Stimulated activated naive B cell treated with anti-CD40 and anti-IgM and Interleukin-4, amounts not matched to agents 10 μg/mL and 1 μg/mL and 100 μg/mL, for 72 hours (primary cell): Measurements from ENCODE around the gene KIF1A.

Experiments
- ATAC-seq, 2 donors: fragments of 150-1000 bp; cut with Tn5 transposase; replicated peaks; 2 replicates each; pipeline ENCODE4 v1.10.0; 2021; ENCODE audit warnings: moderate library complexity in 1 of 2
- DNase-seq: peaks from one replicate; pipeline ENCODE4 v3.0.0; 2021
- H3K27ac Mint-ChIP-seq: one replicate; pipeline ENCODE4 v1.8.0; 2022; ENCODE audit warnings: mild to moderate bottlenecking, mixed read lengths
- H3K27me3 Mint-ChIP-seq, 2 donors: one replicate each; pipeline ENCODE4 v1.8.0; 2022; ENCODE audit warnings: mixed read lengths in 2 of 2
- H3K36me3 Mint-ChIP-seq, 2 donors: one replicate each; pipeline ENCODE4 v1.8.0; 2022; ENCODE audit warnings: mixed read lengths in 2 of 2, mild to moderate bottlenecking in 1 of 2
- H3K4me1 Mint-ChIP-seq, 2 donors: one replicate each; pipeline ENCODE4 v1.8.0; 2022; ENCODE audit warnings: mixed read lengths in 2 of 2, mild to moderate bottlenecking in 1 of 2
- H3K4me3 Mint-ChIP-seq, 2 donors: one replicate each; pipeline ENCODE4 v1.8.0; 2022; ENCODE audit warnings: mild to moderate bottlenecking in 2 of 2, mixed read lengths in 2 of 2, moderate library complexity in 1 of 2
- H3K9me3 Mint-ChIP-seq, 2 donors: one replicate each; pipeline ENCODE4 v1.8.0; 2022; ENCODE audit warnings: mixed read lengths in 2 of 2, mild to moderate bottlenecking in 1 of 2

KIF1A gene

GRCh38 chr2:240811346-240812300, 8.4 kb downstream of the KIF1A start:
- ATAC-seq, result no peak
- DNase-seq, result no peak
- H3K4me3 Mint-ChIP-seq, result no peak overlapping the region
- peaks cover 20 to 33% of the 10 kb centered on the region in 2 donors for H3K27me3 Mint-ChIP-seq
- peak overlapping the region; percentile 16 for H3K27ac Mint-ChIP-seq
- H3K36me3 Mint-ChIP-seq, result peaks cover 2 to 7% of the 10 kb centered on the region in 2 donors
- H3K9me3 Mint-ChIP-seq, result peaks cover 3 to 12% of the 10 kb centered on the region in 2 donors
- H3K4me1 Mint-ChIP-seq, result no peaks in the 10 kb centered on the region

DNA sequence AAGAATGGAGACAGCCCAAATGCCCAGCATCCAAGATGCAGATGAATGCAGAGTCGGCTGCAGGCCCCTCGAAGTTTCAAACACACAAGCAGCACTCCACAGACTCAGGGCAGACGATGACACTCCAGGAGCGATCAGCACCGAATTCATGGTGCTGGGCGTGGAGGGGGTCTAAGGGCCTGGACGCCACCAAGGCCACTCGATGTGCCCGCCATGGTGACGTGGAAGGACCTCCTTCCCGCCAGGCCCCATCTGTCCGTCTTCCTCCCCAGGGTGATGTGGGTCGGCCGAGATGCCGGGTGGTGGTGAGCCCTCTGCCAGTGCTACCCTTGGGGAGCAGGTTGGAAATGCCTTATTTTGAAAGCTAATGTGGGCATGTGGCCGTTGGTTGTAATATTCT, 9.4 kb downstream of the KIF1A start:
- Mint-ChIP-seq H3K4me1 (no peaks in the 10 kb centered on the region), H3K36me3 (peaks cover 2 to 7% of the 10 kb centered on the region in 2 donors), H3K27me3 (peaks cover 13 to 29% of the 10 kb centered on the region in 2 donors), H3K9me3 (peaks cover 3 to 15% of the 10 kb centered on the region in 2 donors), H3K27ac (no peak overlapping the region), H3K4me3 (no peak overlapping the region)
- DNase-seq (no peak), ATAC-seq (no peak)

DNA sequence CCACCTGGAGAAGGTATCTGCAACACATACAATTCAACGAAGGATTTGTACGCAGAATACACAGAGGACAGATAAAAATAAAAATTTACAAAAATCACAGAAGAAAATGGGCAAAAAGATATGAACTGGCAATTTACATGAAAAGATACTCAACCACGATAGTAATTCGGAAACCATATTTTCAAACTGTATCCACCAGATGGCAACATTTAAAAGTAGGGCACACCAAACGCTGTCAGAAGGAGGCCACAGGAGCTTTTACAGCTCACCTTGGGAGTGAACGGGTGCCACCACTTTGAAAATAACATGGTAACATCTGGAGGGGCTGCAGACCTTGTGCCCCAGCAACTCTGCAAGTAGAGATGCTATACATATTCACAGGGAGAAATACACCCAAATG, 9.8 kb downstream of the KIF1A start:
- Mint-ChIP-seq H3K9me3 (peaks cover 3 to 15% of the 10 kb centered on the region in 2 donors), H3K4me3 (no peak overlapping the region), H3K27me3 (peaks cover 9 to 25% of the 10 kb centered on the region in 2 donors), H3K36me3 (peaks cover 2 to 7% of the 10 kb centered on the region in 2 donors), H3K4me1 (no peaks in the 10 kb centered on the region), H3K27ac (no peak overlapping the region)
- no peak for ATAC-seq
- no peak for DNase-seq

DNA sequence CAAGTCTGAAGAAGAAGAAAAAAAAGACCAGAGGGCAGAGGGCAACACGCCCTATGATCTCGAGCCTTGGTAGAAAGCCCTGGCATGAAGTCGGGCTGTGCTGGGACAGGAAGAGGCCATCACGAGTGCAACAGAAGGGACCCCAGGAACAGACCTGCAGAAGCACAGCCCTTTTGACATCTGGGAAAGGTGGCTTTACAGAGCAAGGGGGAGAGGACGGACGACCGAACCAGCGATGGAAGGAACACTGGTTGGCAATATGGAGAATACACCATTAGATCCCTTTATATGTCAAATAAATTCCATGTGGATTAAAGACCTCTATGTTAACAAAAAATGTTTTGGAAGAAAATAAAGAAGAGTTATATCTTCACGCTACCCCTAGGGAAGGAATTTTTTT, 10.7 kb downstream of the KIF1A start:
- no peak for DNase-seq
- Mint-ChIP-seq H3K4me1 (peaks cover 0 to 1% of the 10 kb centered on the region in 2 donors), H3K9me3 (peaks cover 2 to 16% of the 10 kb centered on the region in 2 donors), H3K36me3 (peaks cover 2 to 7% of the 10 kb centered on the region in 2 donors), H3K27ac (no peak overlapping the region), H3K4me3 (no peak overlapping the region), H3K27me3 (peaks cover 13 to 19% of the 10 kb centered on the region in 2 donors)
- no peak for ATAC-seq

GRCh38 chr2:240806459-240806858, 13.6 kb downstream of the KIF1A start:
- H3K27me3 Mint-ChIP-seq, result peaks cover 23 to 24% of the 10 kb centered on the region in 2 donors
- H3K4me3 Mint-ChIP-seq, result no peak overlapping the region
- no peak overlapping the region for H3K27ac Mint-ChIP-seq
- ATAC-seq, result no peak
- peaks cover 0 to under 1% of the 10 kb centered on the region in 2 donors for H3K36me3 Mint-ChIP-seq
- DNase-seq, result no peak
- peaks cover 0 to 1% of the 10 kb centered on the region in 2 donors for H3K4me1 Mint-ChIP-seq
- peaks cover 0 to 4% of the 10 kb centered on the region in 2 donors for H3K9me3 Mint-ChIP-seq

DNA sequence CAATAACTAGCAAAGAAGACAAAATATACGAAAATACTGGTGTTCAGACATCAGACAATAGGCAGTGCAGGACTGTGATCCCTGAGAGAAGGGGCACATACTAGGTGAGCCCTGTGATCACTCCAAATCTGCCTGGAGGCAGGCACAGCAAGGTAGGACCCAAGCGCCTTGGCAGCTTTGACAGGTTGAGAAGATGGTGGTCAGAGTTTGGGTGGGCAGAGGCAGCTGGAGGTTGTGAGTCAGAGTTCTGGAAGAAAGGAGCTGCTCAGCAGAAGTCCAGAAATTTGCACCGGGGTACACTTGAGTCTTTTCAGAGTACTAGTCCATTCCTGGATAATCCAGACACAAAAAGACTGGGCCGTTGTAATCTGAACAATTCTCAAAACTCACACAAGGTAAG, 14.0 kb downstream of the KIF1A start:
- Mint-ChIP-seq H3K36me3 (no peaks in the 10 kb centered on the region), H3K27ac (no peak overlapping the region), H3K9me3 (peaks cover 0 to 6% of the 10 kb centered on the region in 2 donors), H3K27me3 (peaks cover 26 to 29% of the 10 kb centered on the region in 2 donors), H3K4me1 (peaks cover 0 to 1% of the 10 kb centered on the region in 2 donors), H3K4me3 (no peak overlapping the region)
- DNase-seq, result no peak
- ATAC-seq, result no peak

DNA sequence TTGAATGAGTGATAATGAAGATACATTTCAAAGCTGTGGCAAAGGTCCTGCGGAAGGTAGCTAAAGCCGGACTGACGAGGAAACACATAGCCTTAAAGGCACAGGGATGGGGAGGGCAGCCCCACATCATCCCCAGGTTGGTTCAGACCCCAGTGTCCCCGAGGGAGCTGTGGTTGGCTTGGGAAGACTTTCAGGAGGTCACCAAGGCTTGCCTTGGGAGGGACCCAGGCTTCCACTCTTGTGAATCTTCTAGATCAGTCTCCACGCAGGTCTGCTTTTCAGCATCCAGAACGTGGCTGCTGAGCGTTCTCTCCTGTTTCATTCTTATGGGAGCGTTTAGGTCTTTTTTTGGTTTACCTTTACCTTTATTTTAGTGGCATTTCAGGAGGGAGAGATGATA, 16.8 kb downstream of the KIF1A start:
- H3K36me3 Mint-ChIP-seq, result no peaks in the 10 kb centered on the region
- peaks cover 0 to 1% of the 10 kb centered on the region in 2 donors for H3K4me1 Mint-ChIP-seq
- peaks cover 0 to 7% of the 10 kb centered on the region in 2 donors for H3K9me3 Mint-ChIP-seq
- peaks cover 43 to 47% of the 10 kb centered on the region in 2 donors for H3K27me3 Mint-ChIP-seq
- H3K27ac Mint-ChIP-seq, result no peak overlapping the region
- ATAC-seq, result no peak
- no peak for DNase-seq
- H3K4me3 Mint-ChIP-seq, result no peak overlapping the region

DNA sequence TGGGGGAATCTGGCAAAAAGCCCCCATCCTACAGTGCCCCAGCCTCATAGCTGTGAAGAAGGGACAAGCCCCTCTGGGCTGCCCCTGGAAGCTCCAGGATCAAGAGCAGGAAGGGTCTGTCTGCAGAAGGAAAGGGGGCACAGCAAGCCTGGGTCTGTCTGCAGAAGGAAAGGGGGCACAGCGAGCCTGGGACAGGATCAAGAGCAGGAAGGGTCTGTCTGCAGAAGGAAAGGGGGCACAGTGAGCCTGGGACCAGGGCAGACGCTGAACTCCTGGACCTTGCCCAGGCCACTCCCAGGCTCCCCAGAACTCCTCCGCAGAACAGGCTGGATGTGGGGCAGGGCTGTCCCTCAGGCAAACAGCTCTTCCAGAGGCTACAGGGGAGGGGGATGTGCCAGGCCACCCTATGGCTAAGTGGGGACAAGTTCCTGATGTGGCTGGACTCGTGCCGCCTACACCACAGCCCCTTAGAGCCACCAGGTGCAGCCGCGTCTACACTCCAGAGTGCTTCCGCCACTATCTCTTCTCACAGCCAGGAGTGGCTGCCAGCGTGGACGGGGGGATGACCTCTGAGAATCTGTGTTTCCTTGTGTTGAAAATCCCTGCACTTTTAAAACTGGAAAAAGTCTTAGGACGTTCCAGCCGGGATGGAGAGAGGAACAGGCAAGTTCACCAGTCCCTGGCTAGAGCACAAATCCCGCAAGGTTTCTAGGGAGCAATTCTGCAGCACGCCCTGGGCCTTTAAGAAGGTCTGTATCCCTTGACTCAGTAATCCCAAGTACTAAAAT, 20.8 kb downstream of the KIF1A start:
- peaks cover 0 to 2% of the 10 kb centered on the region in 2 donors for H3K9me3 Mint-ChIP-seq
- ATAC-seq, result no peak
- peaks cover 58 to 62% of the 10 kb centered on the region in 2 donors for H3K27me3 Mint-ChIP-seq
- no peak for DNase-seq
- no peaks in the 10 kb centered on the region for H3K4me1 Mint-ChIP-seq
- H3K27ac Mint-ChIP-seq, result no peak overlapping the region
- no peaks in the 10 kb centered on the region for H3K36me3 Mint-ChIP-seq
- no peak overlapping the region for H3K4me3 Mint-ChIP-seq

DNA sequence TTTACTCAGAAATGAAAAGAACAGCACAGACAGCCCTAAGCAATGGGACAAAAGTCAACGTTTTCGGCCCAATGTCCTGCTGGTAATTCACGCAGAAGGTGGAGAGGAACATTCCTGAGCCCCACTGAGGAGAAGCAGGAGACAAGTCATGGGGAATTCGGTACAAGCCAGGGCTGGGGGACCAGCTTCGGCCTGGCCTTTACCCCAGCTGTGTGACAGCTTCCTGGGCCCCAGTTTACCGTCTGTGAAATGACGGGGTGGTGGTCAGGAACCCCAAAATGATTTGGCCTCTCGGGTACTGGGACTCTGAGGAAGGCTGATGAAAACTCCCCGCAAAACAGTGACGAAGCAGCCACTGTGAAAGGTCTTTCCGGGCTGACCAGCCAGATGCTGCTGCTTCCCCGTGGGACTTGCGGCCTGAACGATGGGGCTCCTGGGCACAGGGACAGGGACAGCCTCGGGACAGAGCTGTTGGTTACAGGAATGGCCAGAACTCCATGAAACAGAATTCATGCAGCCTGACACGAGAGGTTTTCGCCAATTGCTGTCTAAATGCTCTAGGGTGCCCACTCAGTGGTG, 21.6 kb downstream of the KIF1A start:
- Mint-ChIP-seq H3K4me1 (no peaks in the 10 kb centered on the region), H3K27ac (no peak overlapping the region), H3K9me3 (peaks cover 0 to 2% of the 10 kb centered on the region in 2 donors), H3K36me3 (no peaks in the 10 kb centered on the region), H3K4me3 (no peak overlapping the region), H3K27me3 (peaks cover 57 to 64% of the 10 kb centered on the region in 2 donors)
- ATAC-seq, result no peak
- DNase-seq, result no peak

GRCh38 chr2:240797914-240798313, 22.1 kb downstream of the KIF1A start:
- Mint-ChIP-seq H3K27me3 (peaks cover 53 to 59% of the 10 kb centered on the region in 2 donors), H3K4me1 (no peaks in the 10 kb centered on the region), H3K4me3 (no peak overlapping the region), H3K9me3 (peaks cover 0 to 2% of the 10 kb centered on the region in 2 donors), H3K36me3 (no peaks in the 10 kb centered on the region), H3K27ac (no peak overlapping the region)
- DNase-seq (no peak), ATAC-seq (no peak)

DNA sequence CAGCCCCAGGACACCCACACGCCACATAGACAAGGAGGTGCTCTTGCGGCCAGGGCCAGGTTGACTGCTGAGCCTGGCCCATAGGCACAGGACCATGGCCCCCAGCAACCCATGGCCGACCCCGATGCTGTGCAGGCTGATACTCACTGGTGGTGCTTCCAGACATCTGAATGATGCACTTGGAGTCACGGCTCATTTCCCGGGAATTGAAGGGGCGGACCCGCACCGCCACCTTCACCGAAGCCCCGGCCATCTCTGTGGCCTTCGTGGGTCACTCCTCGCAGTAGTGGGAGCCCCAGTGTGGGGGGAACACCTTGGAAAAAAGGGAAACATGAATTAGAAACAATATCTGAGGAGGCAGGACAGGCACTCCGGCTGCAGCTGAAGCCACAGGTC, 22.5 kb downstream of the KIF1A start:
- ATAC-seq, result no peak
- H3K4me1 Mint-ChIP-seq, result no peaks in the 10 kb centered on the region

GRCh38 chr2:240796543-240797499, 23.2 kb downstream of the KIF1A start:
- peaks cover 0 to 2% of the 10 kb centered on the region in 2 donors for H3K9me3 Mint-ChIP-seq
- H3K27me3 Mint-ChIP-seq, result peaks cover 49 to 55% of the 10 kb centered on the region in 2 donors
- DNase-seq (no peak), ATAC-seq (no peak)
- no peak overlapping the region for H3K4me3 Mint-ChIP-seq
- H3K27ac Mint-ChIP-seq, result no peak overlapping the region
- H3K36me3 Mint-ChIP-seq, result no peaks in the 10 kb centered on the region
- no peaks in the 10 kb centered on the region for H3K4me1 Mint-ChIP-seq

More for the DNA sequence above, 22.5 kb downstream of the KIF1A start:
- Mint-ChIP-seq H3K27me3 (peaks cover 53 to 58% of the 10 kb centered on the region in 2 donors), H3K4me3 (no peak overlapping the region), H3K36me3 (no peaks in the 10 kb centered on the region), H3K9me3 (peaks cover 0 to 2% of the 10 kb centered on the region in 2 donors), H3K27ac (no peak overlapping the region)
- DNase-seq, result no peak

- Mint-ChIP-seq H3K9me3 (peaks cover 0 to under 1% of the 10 kb centered on the region in 2 donors), H3K4me1 (no peaks in the 10 kb centered on the region), H3K27ac (no peak overlapping the region), H3K4me3 (no peak overlapping the region), H3K27me3 (peaks cover 41 to 51% of the 10 kb centered on the region in 2 donors), H3K36me3 (no peaks in the 10 kb centered on the region)
- DNase-seq, result no peak
- ATAC-seq, result no peak
Observed at GRCh38 chr2:240795916-240796510, 24.0 kb downstream of the KIF1A start.
